GM18873 (cell line): ENCODE results near the gene SCP2.
"Not testable (repeated sequence)": the region's sequence is repeated elsewhere in the genome, so short reads cannot be mapped to it uniquely, and the experiment has no call there.

Experiments used
- ATAC-seq: cut with Tn5 transposase; IDR thresholded peaks from one replicate; pipeline ENCODE4 v1.9.1; 2021; ENCODE audit warnings: mild to moderate bottlenecking, moderate library complexity, moderate number of reproducible peaks; ENCODE audit not compliant: unreplicated experiment, low FRiP score

The SCP2 gene

DNA sequence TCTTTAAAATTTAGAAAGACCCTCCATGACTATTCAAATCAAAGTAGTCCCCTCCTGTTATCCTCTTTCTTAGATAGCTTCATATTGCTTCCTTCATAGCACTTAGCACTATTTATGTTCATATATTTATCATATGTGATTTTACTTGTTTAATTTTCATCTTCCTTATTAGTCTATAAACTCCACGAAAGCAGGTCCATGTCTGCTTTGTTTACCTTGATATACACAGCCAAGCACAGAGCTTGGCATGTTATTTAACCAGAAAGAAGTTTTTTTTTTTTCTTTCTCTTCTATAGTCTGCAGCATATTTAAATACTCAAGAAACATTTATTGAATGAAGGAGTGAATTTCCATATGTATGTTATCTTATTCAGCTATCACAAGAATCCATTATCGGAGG lies 36.0 kb downstream of the SCP2 start:
- ATAC-seq: no peak

DNA sequence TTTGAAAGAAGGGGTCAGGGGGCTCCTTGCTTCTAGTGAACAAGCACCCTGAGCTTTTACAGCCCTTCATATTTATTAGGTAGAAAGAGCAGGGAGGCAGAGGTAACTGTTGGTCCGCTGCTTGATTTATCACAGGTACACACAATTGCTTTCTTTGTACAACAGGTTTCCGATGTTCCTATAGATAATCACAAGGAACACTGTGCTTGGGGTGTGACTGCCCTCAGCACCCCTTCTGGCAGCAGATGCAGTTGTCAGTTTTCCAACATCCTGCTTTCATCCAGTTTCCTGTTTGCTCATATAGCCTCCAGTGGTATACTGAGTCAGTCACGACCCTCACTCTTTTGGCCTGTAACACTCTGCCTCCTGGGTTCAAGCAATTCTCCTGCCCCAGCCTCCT lies 40.6 kb downstream of the SCP2 start:
- ATAC-seq: no peak

DNA sequence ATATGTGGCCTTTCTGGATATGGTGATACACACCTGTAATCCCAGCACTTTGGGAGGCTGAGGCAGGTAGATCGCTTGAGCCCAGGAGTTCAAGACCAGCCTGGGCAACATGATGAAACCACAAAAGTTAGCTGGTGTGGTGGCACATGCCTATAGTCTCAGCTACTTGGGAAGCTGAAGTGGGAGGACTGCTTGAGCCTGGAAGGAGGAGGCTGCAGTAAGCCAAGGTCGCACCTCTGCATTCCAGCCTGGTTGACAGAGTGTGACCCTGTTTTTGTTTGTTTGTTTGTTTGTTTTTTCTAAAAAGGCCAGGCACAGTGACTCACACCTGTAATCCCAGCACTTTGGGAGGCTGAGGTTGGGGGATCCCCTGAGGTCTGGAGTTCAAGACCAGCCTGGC lies 42.2 kb downstream of the SCP2 start:
- ATAC-seq: not testable (repeated sequence)

DNA sequence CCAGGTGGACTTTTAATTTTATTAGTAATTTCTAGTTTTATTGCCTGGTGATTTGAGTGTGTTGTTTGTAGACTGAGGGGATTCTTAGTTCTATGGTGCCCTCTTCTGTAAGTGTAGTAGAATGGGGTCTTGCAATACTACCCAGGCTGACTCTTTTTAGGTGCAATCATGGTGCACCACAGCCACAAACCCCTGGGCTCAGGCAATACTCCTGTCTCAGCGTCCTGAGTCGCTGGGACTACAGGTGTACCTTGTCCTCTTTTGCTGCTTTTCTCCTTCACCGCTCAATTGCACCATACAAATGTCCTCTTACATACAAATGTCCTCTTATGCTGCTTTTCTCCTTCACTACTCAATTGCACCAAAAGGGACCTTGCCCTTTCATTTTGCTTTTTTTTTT lies 43.1 kb downstream of the SCP2 start:
- no peak for ATAC-seq

DNA sequence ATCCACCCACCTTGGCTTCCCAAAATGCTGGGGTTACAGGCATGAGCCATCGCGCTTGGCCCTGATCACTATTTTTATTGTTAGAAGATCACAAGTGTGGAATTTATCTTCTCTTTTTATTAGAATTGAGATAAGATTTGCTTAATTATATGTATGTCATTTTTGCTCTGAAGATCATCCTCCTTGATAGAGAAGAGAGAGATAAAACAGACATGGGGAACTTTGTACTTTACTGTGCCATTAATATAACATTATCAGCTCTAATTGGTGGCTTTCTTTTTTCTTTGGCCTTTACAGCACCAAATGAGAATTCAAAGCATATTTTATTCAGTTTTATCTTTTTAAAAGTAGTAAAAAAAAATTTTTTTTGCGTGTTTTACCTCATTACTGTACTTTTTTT lies 46.8 kb downstream of the SCP2 start:
- no peak for ATAC-seq

DNA sequence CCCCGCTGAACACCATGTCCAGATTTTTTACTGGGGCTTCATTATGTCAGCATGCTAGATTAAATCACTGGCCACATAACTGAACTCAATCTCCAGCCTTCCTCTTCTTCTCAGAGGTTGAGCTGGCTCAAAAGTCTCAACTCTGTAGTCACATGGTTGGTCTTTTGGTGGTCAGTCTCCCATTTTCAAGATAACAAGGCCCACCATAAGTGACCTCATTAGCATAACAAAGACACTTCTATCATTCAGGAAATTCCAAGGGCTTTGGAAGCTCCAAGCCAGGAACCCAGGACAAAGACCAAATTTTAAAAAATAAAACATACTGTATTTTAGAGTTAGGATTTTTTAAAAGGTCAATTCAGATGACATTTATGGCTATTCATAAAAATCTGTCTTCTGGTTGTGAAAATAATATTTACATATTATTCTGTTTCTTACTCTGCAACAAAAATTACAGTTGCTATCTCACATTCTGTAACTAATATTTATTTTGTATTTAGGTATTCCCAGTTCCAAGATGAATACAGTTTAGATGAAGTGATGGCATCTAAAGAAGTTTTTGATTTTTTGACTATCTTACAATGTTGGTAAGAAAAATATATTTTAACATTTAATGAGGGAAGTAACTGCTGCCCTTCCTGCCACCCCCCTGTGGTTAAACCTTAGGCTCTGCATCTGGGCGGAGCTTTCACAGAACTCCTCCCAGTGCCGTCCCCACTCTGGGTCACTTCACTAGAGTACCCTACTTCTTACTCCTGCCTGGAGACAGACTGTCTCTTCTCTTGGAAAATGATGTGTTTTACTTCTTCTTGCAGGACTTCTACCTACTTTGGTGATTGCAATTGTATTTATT lies 49.3 kb downstream of the SCP2 start:
- ATAC-seq: no peak

DNA sequence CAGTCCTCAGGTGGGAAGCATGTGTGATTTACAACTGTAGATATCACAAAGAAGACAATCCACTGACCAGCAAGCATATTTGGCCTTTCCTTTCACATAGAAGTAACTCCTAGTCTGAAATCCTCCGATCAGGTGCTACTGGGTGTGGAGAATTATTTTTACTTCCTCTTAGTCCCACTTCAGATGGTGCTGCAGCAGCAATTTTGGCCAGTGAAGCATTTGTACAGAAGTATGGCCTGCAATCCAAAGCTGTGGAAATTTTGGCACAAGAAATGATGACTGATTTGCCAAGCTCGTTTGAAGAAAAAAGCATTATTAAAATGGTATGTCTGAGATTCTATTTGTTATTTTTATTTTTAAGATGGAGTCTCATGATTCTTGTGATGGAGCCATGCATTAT lies 51.0 kb downstream of the SCP2 start:
- no peak for ATAC-seq

DNA sequence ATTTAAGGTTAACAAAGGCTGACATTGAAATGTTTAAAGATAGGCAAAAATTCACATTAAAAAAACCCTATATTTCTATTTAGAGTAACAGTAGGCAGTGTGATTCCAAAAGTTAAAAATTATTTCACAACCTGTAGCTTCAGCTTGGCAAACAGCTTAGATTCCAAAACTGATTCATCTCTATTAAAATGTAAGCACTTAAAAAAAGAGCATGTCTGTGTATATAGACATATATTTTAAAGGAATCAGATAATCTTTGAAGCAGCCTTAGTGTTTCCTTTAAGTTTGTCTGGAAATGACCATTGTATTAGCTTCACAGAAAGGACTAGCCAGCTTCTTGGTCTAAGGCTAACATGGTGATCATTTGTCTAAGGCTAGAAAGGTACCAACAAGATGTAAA lies 65.7 kb downstream of the SCP2 start:
- ATAC-seq: not testable (repeated sequence)

DNA sequence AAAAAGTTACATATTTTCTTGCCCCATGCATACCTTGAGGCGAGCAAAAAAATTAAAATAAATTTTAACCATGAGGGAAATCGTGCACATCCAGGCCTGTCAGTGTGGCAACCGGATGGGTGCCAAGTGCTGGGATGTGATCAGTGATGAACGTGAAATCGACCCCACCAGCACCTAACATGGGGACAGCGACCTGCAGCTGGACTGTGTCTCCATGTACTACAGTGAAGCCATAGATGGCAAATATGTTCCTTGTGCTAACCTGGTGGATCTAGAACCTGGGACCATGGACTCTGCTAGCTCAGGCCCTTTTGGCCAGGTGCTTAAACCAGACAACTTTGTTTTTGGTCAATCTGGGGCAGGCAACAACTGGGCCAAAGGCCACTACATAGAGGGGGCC lies 67.6 kb downstream of the SCP2 start:
- ATAC-seq: no peak

DNA sequence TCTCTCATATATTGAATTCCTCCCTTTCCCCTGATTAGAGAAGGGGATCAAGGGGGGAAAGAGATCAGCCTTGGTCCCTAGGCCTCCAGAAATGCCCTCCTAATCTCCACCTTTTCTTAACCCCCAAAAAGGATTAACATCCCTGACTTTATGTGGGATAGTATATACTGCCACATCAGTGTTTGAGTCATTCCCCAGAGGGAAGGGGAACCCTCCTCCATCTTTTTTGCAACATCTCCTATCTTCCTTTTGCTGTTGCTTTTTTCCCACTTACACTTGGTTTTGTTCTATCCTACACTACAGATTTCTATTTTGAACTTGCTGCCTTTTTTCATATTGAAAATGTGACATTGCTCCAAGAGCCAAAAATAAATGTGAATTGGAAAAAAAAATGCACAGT lies 69.6 kb downstream of the SCP2 start:
- ATAC-seq: no peak

DNA sequence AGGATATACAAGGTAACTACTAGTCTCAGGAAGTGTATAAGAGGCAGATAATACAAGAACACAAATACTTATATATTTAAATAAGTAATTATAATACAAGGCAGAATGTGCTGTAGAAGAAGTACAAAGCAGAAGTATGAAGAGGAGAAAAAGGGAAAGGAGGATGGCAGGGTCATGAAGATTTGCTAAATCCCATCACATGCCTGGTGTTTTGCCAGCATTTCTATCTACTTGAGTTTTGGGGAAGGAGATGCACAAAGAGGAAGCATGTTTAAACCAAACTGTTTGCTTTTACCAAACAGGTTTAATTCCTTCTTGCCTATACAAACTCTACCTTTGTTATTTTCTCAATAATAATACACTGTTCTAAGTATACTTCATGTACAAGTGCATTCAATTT lies 74.1 kb downstream of the SCP2 start:
- ATAC-seq: no peak

DNA sequence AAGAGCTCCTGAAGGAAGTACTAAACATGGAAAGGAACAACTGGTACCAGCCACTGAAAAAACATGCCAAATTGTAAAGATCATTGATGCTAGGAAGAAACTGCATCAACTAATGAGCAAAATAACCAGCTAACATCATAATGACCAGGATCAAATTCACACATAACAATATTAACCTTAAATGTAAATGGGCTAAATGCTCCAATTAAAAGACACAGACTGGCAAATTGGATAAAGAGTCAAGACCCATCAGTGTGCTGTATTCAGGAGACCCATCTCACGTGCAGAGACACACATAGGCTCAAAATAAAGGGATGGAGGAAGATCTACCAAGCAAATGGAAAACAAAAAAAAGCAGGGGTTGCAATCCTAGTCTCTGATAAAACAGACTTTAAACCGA lies 79.5 kb downstream of the SCP2 start:
- ATAC-seq: not testable (repeated sequence)

DNA sequence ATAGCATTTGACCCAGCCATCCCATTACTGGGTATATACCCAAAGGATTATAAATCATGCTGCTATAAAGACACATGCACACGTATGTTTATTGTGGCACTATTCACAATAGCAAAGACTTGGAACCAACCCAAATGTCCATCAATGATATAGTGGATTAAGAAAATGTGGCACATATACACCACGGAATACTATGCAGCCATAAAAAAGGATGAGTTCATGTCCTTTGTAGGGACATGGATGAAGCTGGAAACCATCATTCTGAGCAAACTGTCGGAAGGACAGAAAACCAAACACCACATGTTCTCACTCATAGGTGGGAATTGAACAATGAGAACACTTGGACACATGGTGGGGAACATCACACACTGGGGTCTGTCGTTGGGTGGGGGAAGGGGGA lies 83.2 kb downstream of the SCP2 start:
- not testable (repeated sequence) for ATAC-seq

DNA sequence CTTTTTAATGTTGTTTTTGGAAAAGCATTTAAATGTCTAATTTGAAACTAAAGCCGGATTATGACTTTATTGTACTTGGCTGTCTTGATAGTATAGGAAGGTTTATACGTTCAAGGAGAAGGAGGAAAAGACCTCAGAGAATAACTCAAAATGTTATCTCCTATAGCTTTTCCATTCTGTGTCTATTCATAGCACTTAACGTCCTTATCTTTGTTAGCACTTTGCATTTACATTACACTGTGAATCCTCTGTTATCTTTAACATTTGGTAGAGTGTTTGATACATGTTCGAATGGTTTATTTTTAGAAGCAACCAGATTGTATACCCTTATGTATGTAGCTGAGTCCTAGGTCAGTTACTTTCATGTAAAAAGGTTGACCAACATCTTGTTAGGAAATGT lies 84.1 kb downstream of the SCP2 start:
- no peak for ATAC-seq

DNA sequence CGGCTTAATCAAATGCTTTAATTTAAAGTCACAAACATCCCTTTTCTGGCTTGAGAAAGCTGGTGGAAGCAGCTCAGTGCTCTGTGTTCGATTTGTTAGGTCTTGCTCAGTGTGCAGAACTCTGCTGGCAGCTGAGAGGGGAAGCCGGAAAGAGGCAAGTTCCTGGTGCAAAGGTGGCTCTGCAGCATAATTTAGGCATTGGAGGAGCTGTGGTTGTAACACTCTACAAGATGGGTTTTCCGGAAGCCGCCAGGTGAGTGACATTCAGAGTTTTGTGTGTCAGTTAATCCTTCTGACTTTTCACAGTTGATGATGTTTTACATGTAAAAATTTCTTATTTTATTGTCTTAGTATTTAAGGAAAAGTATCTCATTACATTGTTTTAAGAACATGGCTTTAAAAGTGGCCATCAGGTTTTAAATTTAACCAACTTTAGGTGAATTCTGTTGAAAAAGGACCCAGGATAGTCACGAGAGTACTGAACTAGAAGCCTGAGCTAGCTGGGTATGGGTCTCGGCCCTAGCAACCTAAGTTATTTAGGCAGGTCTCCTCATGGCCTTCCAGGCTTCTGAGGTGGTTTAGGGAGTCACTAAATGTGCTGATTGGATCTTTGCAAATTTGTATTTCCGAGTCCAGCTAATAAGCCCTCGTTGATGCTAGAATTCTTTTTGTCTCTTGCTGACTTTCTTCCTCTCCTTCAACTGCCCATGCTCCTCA lies 87.9 kb downstream of the SCP2 start:
- ATAC-seq: peak; percentile 69

DNA sequence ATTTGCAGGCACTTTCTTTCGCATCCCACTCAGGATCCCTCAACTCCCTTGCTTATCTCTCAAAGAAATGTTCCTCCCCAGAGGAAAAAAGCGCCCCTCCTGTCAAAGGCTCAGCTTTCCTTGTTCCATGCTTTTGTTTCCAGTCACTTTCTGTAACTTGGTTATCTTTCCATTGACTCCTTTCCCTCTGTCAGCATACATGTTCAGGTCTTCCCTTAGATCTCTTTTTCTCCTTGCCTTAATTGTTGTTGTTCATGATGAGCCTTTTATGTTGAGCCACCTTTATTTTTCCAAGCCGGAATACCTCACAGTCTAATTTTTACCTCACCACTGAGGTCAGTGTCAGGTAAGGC lies 88.4 kb downstream of the SCP2 start:
- ATAC-seq: no peak

DNA sequence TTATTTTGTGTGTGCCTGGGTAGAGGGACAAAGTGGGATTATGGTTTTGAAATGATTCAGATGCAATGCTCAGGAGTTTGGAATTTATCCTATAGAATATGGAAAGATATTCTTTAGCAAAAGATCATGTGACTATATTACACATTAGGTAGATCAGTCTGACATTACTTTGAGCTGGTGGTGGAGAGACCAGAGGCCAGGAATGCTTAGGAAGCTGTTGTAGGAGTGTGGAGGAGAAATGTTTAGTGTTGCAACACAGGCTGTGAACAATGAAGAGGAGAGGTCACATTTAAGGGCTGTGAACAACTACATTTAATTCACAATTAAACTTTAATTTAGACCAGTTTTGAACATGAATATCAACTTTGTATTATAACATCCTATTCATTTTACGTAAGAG lies 89.6 kb downstream of the SCP2 start:
- no peak for ATAC-seq

DNA sequence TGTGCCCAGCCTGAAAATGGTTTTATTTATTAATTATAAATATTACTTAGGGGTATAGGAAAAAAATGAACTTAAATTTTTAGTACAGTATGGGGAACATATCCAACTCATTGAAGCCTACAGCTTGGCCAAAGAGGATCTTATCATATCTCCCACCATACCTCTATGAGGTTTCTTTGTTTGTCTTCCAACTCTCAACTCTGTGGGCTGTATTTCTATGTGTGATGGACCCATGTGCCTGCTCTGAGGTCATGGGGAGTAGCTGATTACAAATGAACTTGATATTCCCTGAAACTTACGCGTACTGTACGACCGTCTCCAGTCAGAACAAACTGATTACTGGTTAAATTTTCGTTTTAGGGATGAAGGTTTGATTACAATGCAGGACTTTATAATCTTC lies 93.5 kb downstream of the SCP2 start:
- no peak for ATAC-seq

DNA sequence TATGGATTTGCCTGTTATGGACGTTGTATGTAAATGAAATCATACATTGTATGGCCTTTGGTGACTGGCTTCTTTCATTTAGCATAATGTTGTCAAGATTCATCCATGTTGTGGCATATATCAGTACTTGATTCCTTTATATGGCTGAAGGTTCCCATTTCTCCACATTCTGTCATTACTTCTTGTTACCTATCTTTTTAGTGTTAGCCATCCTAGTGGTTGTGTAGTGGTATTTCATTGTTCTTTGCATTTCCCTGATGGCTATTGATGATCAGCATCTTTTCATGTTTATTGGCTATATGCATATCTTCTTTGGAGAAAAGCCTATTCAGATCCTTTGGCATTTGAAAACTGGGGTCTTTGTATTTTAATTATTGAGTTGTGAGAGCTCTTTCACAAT lies 95.1 kb downstream of the SCP2 start:
- no peak for ATAC-seq

DNA sequence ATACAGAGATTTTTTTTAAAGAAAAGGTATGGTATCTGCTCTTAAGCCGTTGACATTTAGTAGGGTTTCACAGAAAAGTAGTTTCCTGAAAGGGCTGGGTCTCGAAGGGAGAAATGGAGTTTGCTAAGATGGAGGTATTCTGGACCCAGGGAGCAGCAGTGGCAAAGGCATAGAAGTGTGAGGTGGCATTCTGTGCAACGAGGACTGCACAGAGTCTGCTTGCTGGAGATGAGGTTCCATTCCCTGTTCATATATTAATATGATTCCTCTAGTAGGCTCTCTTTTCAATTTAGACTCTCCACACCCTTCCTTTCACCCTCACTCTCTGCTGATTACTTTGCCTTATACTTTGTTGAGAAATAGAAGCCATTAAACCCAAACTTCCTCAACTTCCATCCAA lies 96.5 kb downstream of the SCP2 start:
- ATAC-seq: no peak

DNA sequence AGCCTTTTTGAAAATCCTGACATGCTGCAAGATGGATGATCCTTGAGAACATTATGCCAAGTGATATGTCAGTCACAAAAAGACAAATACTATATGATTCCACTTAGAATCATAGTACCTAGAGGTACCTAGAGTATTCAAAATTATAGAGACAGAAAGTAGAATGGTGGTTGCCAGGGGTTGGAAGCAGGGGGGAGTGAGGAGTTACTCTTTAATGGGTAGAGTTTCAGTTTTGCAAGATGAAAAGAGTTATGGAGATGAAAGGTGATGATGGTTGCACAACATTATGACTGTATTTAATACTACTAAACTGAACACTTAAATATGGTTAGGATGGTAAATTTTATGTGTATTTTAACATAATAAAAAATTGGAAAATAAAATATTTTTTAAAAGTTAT lies 97.0 kb downstream of the SCP2 start:
- ATAC-seq: no peak
